Measurements from ENCODE around the gene DCC. TPM values are rescaled to one million over a fixed set of nuclear protein-coding genes. Genes with fewer than 3 reads are reported as not detected.

Gene DCC
- total and polyA plus RNA-seq, 2 of the 8 experiments (the other 6 are each of a cell fraction or from before 2014, with no cell fraction given), result 0.14 to 1.4 TPM

DNA sequence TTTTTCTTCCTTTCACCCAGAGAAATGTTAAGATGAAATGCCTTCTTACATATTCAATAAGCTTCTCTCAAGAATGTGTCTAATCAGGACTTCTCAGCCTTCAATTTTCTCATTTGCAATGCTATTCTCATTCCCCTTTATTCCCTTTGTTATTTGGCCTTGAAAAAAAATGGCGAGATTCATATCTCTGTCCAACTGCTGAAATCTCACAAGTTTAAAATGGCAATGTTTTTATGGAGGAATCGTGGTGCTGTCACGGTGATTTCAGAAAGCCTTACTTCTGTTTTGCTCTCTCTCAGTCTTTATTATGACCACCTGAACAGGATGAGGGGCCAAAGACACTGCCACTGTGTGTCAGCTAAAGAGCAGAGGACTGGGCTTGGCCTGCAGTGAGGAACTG is 928.5 kb downstream of the DCC start:
- H3K27me3 ChIP-seq (replicated peaks in 1 of 4; ENCODE audit: control insufficient read depth in 3 of 4, extremely low read depth in 1 of 4, insufficient read depth in 3 of 4, low read length in 3 of 4), result no peaks in the 10 kb centered on the region
- H3K36me3 ChIP-seq (ENCODE audit: control insufficient read depth in 2 of 4, insufficient read depth in 4 of 4, low read length in 3 of 4), result no peaks in the 10 kb centered on the region
- H2AFZ ChIP-seq (ENCODE audit: low read length), result no peak overlapping the region
- no peaks in the 10 kb centered on the region for H3K79me1 ChIP-seq (ENCODE audit: low read depth, low read length)
- no peak overlapping the region for H3K4me2 ChIP-seq (ENCODE audit: insufficient read depth in 1 of 2, low read depth in 2 of 2, low read length in 2 of 2)
- H4K8ac ChIP-seq (ENCODE audit: extremely low read depth, insufficient read depth, low read length), result no peak overlapping the region
- no peak overlapping the region for H3K14ac ChIP-seq (ENCODE audit: insufficient read length)
- H3K4ac ChIP-seq (replicated peaks; ENCODE audit: insufficient read length, low read depth, low read length), result no peak overlapping the region
- DNase-seq (ENCODE audit: low read depth in 1 of 2, low spot score in 2 of 2) (no peak), FAIRE-seq (no peak)
- no peak overlapping the region for H2BK15ac ChIP-seq (ENCODE audit: low read length)
- no peak overlapping the region for H2BK20ac ChIP-seq (ENCODE audit: low read length)
- no peak overlapping the region for H3K18ac ChIP-seq (ENCODE audit: extremely low read depth, low read length)
- no peaks in the 10 kb centered on the region for H3K4me1 ChIP-seq (replicated peaks in 1 of 4; ENCODE audit: control insufficient read depth in 3 of 4, insufficient read depth in 4 of 4, low read length in 3 of 4)
- no peak overlapping the region for H4K5ac ChIP-seq (ENCODE audit: insufficient read length, low read depth, low read length)
- no peak overlapping the region for H3K56ac ChIP-seq (replicated peaks; ENCODE audit: insufficient read length, low read depth, low read length)
- H3K9ac ChIP-seq (replicated peaks in 1 of 4; ENCODE audit: extremely low read depth in 1 of 4, low read depth in 3 of 4, low read length in 3 of 4), result no peak overlapping the region
- no peaks in the 10 kb centered on the region for H3K79me2 ChIP-seq (ENCODE audit: control insufficient read depth in 1 of 2, insufficient read depth in 2 of 2, low read length in 2 of 2)
- H3K23me2 ChIP-seq (ENCODE audit: low read depth, low read length), result no peaks in the 10 kb centered on the region
- H4K91ac ChIP-seq (replicated peaks; ENCODE audit: insufficient read length, low read length), result no peak overlapping the region
- H3K27ac ChIP-seq (ENCODE audit: low read depth, low read length), result no peak overlapping the region
- POLR2A ChIA-PET (ENCODE audit: partially characterized antibody), result no interaction called here
- whole genome bisulfite sequencing, 2 experiments (ENCODE audit: extremely low coverage in 1 of 2, insufficient coverage in 1 of 2, insufficient read length in 1 of 2, insufficient replicate concordance in 2 of 2, low coverage in 1 of 2, low lambda C conversion rate in 2 of 2, missing lambda C conversion rate in 1 of 2), result 82% methylated on average over 3 of the region's 3 CpGs; no CpG with 5 or more reads in 1 of the 2 experiments
- CTCF ChIA-PET (ENCODE audit: partially characterized antibody), result interaction anchor here (1.1 kb wide), 1 partner anchor 859 kb away, joined by 4 read pairs; no protein-coding TSS in a partner anchor
- no peak overlapping the region for H3K4me3 ChIP-seq (ENCODE audit: extremely low read depth in 1 of 4, insufficient read depth in 2 of 4, low read depth in 3 of 4, low read length in 4 of 4)
- no peak overlapping the region for H2BK12ac ChIP-seq (ENCODE audit: low read depth, low read length)
- H2BK5ac ChIP-seq (ENCODE audit: low read depth, low read length), result no peak overlapping the region
- H3K23ac ChIP-seq (ENCODE audit: insufficient read length), result no peak overlapping the region
- H2BK120ac ChIP-seq (replicated peaks; ENCODE audit: low read depth, low read length), result no peak overlapping the region
- no peaks in the 10 kb centered on the region for H3K9me3 ChIP-seq (ENCODE audit: insufficient read depth in 2 of 2, low read depth in 1 of 2, low read length in 1 of 2)
- no peak overlapping the region for H2AK5ac ChIP-seq (ENCODE audit: low read depth, low read length)
- no peaks in the 10 kb centered on the region for H4K20me1 ChIP-seq (replicated peaks in 1 of 2; ENCODE audit: control insufficient read depth in 1 of 2, insufficient read depth in 2 of 2, low read length in 2 of 2)
- TF ChIP-seq SP1 (IDR thresholded peaks at IDR 0.05; ENCODE audit: low read depth, low read length) (no peak), PHF8 (conservative IDR thresholded peaks at IDR 0.05; ENCODE audit: low read depth, low read length) (no peak), TEAD4 (IDR thresholded peaks at IDR 0.05; ENCODE audit: low read depth, low read length) (no peak), HDAC6 (IDR thresholded peaks at IDR 0.05; ENCODE audit: low read depth, low read length) (no peak), EZH2 (IDR thresholded peaks at IDR 0.05; ENCODE audit: low read depth, low read length, severe bottlenecking) (no peak), GTF2F1 (IDR thresholded peaks at IDR 0.05; ENCODE audit: borderline replicate concordance, low read depth, low read length) (no peak), CTCF (IDR thresholded peaks at IDR 0.05; ENCODE audit: control extremely low read depth in 1 of 3, insufficient read depth in 1 of 3, low read depth in 1 of 3, low read length in 3 of 3) (no peak), MAFK (IDR thresholded peaks at IDR 0.05; ENCODE audit: low read depth, low read length) (no peak), SAP30 (IDR thresholded peaks at IDR 0.05; ENCODE audit: insufficient read depth, insufficient replicate concordance, low read length) (no peak), POLR2AphosphoS5 (IDR thresholded peaks at IDR 0.05; ENCODE audit: low read depth, low read length) (no peak), NRF1 (IDR thresholded peaks at IDR 0.05; ENCODE audit: low read depth, low read length) (no peak)
- TF ChIP-seq, protein P1, sequence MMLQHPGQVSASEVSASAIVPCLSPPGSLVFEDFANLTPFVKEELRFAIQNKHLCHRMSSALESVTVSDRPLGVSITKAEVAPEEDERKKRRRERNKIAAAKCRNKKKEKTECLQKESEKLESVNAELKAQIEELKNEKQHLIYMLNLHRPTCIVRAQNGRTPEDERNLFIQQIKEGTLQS (IDR thresholded peaks at IDR 0.05; ENCODE audit: insufficient read depth, low read depth, low read length), result no peak

Measured in H1 (cell line).